Activated naive CD4-positive, alpha-beta T cell treated with anti-CD3 and anti-CD28 coated beads, Interleukin-2, amount 50 U/mL, for 16 hours (primary cell): Measurements from ENCODE around the gene KLF13.
A peak's percentile ranks its signal among the peaks of the same experiment; 100 is the strongest.

Source experiments
- DNase-seq: peaks from one replicate; pipeline ENCODE4 v3.0.0-alpha.2; 2020

KLF13 gene

GRCh38 chr15:31317421-31318327 is 9.0 kb upstream of the KLF13 start:
- DNase-seq, result no peak

DNA sequence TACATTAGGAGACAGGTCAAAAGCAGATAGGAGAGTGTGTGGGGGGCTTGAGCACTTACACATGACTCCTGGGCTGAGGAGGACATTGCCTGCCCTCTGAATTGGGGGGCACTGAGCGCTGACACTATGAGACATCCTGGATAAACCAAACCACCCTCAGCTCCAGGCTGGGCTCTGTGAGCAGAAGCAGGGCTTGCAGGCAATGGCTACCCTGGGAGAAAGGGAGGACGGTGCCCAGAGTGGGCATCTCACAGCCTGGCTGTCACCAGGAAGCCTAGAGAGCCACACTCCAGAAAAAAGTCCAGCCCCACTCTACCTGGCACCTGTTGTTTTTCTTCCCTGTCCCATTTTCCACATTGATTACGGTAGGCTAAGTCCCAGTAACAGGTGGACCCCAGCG is 8.2 kb upstream of the KLF13 start:
- no peak for DNase-seq

GRCh38 chr15:31320022-31320421 is 6.6 kb upstream of the KLF13 start:
- DNase-seq, result no peak

GRCh38 chr15:31321418-31321817 is 5.2 kb upstream of the KLF13 start:
- no peak for DNase-seq

- DNase-seq, result no peak
Measured at GRCh38 chr15:31322504-31322903, 4.1 kb upstream of the KLF13 start.

DNA sequence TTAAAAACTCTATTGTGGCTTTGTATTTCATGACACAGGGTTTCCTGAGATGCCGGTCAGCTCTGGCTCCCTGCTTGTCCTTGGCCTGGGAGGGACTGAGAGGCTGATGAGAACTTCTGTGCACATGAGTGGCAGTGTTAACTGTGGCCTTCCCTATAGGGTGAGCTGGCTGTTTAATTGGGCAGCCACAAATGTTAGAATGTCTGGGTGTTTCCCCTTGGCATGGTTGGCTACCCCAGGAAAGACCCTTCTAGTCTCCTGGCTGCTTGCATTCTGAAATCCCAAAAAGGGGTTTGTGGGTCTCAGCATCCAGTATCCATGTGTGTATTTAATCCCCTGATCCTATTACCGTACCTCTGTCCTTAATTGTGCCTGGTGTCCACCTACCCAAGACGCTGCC is 3.0 kb upstream of the KLF13 start:
- no peak for DNase-seq

DNA sequence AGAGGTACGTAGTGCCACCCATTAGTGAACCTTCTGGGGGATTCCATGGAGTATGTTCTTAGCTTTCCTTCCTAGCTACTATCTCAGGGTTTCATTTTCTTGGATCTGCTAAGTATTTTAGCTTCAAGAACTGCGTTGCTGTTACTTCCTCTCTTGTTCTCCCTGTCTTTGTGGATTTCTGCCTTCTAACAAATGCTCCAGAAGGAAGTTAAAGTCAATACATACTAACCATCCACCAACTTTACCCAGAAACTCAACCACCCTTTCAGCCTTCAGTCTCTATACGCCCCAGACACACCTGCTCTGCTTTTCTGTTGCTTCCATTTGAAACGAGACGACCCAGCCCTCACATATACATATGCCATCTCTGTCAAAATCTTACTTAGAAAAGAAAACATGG is 2.4 kb upstream of the KLF13 start:
- no peak for DNase-seq

DNA sequence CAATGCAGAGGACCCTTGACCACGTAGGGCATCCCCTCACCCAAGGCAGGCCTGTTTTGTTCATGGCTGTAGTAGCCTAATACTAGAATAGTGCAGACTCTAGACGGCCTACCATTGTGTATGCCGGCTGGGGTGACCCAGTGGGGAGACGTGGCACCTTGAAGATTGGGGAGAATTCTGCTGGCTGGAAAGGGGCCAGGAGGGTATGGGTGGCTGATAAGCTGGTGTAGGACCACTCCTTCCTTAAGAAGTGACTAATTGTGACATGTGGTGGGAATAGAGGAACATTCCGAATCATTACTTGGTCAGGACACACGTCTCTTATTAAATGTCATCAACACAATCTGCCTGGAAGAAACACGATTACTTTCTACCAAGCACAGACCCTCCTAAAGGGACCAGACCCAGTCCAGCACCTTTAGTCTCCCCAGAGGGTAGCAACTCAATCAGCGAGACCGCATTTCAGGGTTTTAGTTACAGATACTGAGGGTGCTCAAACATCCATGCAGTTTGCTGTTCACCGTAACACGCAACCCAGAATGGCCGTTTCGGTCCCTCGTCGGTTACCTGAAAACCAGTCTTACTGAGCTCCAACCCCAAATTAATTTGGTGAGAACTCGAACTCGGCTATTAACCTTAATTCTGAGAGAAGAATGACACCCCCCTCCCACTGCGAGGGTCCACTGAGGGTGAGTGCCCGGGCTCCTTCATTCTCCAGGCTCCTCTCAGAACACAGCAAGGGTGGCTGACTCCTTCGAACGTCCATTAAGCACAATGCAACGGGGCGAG is 1.6 kb upstream of the KLF13 start:
- no peak for DNase-seq

DNA sequence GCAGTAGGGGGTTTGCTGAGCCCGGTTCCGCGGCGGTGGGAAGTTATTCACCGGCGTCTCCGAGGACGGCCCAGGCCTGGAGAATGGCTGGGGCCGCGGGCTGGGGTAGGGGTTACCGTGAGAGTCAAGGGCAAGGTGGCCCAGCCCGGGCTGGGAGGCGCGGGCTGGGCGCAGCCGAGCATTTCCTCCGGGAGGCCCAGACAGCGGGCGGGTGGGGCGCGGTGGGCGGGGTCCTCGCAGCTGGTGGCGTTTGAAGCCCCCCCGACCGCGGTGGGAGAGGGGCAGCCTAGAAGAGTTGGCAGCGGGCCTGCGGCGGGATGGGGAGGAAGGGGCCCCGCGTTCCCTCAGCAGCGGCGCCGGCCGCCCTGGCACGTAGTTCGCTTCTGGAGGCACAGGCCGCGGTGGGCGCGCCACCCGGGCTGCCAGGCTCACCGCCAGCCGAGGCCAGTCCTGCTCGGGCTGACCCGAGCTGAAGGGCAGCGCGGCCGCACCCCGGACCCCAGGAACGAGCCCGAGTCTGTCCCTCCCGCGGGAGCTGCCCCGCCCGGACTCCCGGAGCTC is 960 bp upstream of the KLF13 start:
- DNase-seq, result peak; percentile 49

- peak; percentile 75 for DNase-seq
Measured at GRCh38 chr15:31326875-31327668, 437 bp downstream of the KLF13 start.

DNA sequence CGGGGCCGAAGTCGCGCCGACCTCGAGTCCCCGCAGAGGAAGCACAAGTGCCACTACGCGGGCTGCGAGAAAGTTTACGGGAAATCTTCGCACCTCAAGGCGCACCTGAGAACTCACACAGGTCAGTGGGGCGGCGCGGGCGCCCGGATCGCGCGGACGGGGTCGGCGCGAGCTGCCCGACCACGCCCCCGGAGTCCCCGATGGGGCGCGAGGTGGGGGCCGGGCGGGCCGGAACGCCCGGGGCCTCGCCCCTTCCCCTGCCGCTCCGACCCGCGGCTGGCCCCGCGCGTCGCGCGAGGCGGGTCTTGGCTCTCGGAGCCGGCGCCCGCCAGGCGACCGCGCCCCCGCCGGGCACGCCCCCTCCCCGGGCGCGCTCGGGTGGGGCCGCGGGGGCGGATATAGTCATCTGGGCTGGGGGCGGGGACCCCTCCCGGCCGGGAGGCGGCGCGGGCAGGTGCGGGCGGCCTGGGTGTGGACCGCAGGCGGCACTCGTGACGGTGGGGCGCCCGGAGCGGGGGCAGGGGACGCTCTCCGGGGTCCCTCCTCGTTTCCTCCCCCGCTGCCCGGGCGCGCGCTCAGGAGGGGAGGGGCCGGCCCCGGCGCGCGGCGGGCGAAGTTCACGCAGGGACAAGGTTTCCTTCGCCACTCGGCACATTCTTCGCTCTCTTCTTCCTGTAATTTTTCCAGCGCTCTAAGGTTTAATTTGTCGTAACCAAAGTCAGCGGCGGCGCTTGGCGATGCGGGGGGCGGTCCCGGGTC is 1.2 kb downstream of the KLF13 start:
- peak; percentile 69 for DNase-seq

DNA sequence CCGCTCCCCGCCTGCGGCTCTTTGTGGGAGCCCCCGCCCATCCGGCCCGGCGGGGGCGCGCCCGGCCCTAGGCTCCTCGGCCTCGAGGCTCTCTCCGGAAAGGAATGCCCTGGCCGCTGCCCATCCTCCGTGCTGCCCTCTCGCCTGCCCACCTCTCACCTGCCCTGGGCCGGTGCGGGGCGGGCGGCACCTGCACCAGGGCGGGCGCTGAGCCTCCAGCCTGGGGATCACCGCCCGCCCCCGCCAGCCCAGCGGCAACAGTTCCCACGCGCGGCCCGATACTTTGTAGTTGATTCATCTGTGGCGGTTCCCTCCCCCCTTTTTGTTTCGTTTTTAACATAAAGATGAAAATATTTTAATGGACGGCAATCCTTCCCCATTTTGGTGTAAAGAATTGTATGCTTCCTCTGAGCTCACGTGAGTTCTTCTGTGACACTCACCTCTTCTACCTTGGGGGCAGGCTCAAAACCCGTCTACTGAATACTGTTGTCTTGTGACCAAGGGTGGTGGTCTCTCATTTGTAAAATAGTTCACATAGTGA is 1.9 kb downstream of the KLF13 start:
- DNase-seq, result peak; percentile 89

DNA sequence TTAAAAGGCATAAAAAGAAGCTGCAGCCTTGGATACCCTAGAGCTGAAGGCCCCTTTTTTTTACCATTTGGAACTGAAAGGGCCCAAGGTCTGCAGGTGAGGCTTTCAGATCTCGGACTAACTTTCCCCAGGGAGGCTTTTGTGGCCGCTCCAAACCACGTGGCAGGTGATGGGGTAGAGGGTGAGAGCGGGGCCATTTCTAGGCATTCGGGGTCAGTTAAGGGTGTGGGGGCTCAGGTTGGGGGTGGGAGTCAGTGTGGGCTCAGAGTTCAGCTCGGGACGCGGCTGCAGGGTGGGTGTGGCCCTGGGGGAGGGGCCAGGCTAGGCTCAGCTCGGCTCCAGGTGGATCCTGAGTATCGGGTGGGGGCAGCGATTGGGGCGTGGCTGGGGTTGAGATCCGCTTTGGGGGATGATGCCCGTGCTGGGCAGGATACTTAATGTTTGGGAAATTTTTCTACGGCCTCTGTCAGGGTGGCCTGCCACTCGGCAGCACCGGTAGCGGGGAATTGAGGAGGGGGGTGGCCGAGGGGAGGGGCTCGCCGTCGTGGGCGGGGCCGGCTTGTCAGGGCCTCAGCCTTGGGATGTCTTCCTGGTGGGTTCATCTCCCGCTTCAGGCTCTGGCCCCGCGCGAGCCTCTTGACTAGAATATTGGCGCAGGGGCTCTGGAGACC is 2.5 kb downstream of the KLF13 start:
- peak; percentile 35 for DNase-seq

- DNase-seq, result no peak
Measured at GRCh38 chr15:31329640-31330010, 3.0 kb downstream of the KLF13 start.

DNA sequence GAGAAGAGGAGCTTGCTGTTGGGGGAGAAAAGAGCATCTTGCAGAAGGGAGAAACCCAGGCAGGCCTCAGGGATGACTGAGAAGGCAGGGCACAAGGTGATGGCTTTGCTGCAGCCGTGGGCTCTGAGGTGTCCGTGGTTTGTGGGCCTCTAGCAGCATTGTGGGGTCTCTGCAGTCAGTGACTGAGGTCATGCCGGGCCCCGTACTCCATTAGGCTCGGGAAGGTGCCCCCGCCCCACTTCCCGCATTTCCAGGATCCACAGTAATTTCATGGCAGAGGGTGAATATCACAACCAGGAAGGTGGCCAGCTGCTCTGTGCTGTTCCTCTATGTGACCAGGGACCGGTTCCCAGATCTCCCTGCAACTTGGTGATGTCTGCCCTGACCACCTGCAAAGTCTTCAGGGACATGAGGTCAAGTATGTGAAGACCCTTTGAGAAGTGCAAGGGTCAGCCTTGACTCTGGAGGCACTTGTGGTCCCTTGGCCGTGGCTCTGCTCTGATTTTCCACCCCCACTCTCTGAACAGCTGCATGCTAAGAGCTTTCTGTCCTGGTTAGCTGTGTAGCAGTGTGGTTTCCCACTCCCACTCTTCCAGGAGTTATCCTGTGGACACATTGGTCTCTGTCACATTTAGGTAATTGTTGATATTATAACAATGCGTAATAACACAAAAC is 3.6 kb downstream of the KLF13 start:
- no peak for DNase-seq

- DNase-seq, result no peak
Measured at GRCh38 chr15:31330836-31331235, 4.2 kb downstream of the KLF13 start.

GRCh38 chr15:31331389-31331788 is 4.8 kb downstream of the KLF13 start:
- no peak for DNase-seq

DNA sequence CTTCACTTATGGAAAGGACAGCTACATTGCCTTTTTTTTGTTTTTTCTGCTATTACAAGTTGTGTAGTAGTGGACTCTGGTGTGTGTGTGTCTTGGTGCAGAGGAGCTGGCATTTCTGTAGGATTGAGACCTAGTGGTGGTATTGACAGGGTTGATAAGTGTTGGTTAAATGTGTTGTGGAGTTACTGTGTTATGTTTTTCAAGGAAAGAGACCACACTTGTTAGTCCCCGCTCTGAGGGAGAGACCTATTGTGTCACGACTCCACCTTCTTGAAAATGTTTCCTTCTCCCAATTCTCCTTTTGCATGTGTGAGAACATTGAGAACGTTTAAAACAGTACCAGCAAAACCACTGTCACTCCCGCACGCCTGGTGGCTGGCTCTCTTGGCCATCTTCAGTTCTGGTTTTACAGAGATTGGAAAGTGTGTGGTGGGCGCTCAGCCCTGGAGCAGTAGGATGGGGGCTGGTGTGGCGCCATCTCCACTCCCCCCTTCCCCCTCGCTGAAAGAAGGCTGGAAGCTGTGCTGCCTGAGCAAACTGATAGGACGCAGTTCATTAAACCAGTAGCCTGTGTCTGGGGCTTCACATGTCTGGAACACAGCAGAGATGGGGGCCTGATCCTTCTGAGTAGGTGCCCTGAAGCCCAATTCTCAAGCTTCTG is 5.5 kb downstream of the KLF13 start:
- DNase-seq, result no peak

DNA sequence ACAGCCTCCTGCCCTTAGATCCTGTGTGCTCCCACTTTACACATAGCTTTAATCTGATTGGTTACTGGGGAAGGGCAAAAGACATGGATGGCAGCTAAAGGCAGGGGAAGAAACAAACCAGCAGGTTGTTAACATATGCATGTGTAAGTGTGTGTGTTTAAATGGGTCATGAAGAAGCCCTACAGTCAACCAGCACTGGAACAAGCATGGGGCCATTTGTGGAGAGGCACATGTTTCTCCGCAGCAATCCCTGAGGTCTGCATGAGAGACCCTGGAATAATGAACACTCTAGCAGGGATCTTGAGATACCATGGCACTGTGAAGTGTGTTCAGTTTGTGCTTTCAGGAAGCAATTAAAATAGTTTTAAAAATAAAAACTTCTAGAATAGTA is 6.0 kb downstream of the KLF13 start:
- DNase-seq, result no peak

- no peak for DNase-seq
Measured at GRCh38 chr15:31333119-31333518, 6.5 kb downstream of the KLF13 start.
